GM23338 (cell line): ENCODE measurements around the gene PIBF1. TPM values are rescaled to one million over a fixed set of nuclear protein-coding genes. Genes with fewer than 3 reads are reported as not detected.

Experiments used
- ATAC-seq: fragments of 200-7000 bp; cut with Tn5 transposase; 3 replicates; pipeline ENCODE4 v1.9.1; 2020
- DNase-seq: peaks from one replicate; pipeline ENCODE4 v3.0.0-alpha.2; 2015; ENCODE audit warnings: low spot score
- H2AFZ ChIP-seq: fragments of 200-600 bp; sonication (generic); 2 replicates; pipeline ENCODE4 v1.8.0; 2016; ENCODE audit warnings: antibody characterized with exemption, mild to moderate bottlenecking, moderate library complexity
- H3F3A ChIP-seq: fragments of 200-600 bp; sonication (generic); replicated peaks from 2 replicates; pipeline ENCODE4 v1.8.0; 2017; ENCODE audit warnings: antibody characterized with exemption, mixed run types, low read depth
- H3K27ac ChIP-seq: fragments of 200-600 bp; sonication (generic); 2 replicates; pipeline ENCODE4 v1.6.1; 2016; ENCODE audit warnings: low read depth
- H3K27me3 ChIP-seq: fragments of 200-600 bp; sonication (generic); 2 replicates; pipeline ENCODE4 v1.8.0; 2016; ENCODE audit warnings: mild to moderate bottlenecking, mixed run types, moderate library complexity; ENCODE audit not compliant: insufficient read depth
- H3K36me3 ChIP-seq: fragments of 200-600 bp; sonication (generic); 2 replicates; pipeline ENCODE4 v1.8.0; 2016; ENCODE audit warnings: mild to moderate bottlenecking; ENCODE audit not compliant: insufficient read depth
- H3K4me1 ChIP-seq: fragments of 200-600 bp; sonication (generic); 2 replicates; pipeline ENCODE4 v1.8.0; 2016; ENCODE audit warnings: mild to moderate bottlenecking, moderate library complexity; ENCODE audit not compliant: insufficient read depth
- H3K4me2 ChIP-seq: fragments of 200-600 bp; sonication (generic); 2 replicates; pipeline ENCODE4 v1.7.1; 2017; ENCODE audit warnings: mixed run types
- H3K4me3 ChIP-seq: fragments of 200-600 bp; sonication (generic); 2 replicates; pipeline ENCODE4 v1.6.1; 2016; ENCODE audit warnings: mixed run types
- H3K79me2 ChIP-seq: fragments of 200-600 bp; sonication (generic); replicated peaks from 2 replicates; pipeline ENCODE4 v1.8.0; 2017; ENCODE audit warnings: mild to moderate bottlenecking; ENCODE audit not compliant: insufficient read depth
- H3K9me2 ChIP-seq: fragments of 200-600 bp; sonication (generic); 2 replicates; pipeline ENCODE4 v1.8.0; 2017; ENCODE audit not compliant: insufficient read depth
- H4K20me1 ChIP-seq: fragments of 200-600 bp; sonication (generic); replicated peaks from 2 replicates; pipeline ENCODE4 v1.8.0; 2017; ENCODE audit warnings: mild to moderate bottlenecking; ENCODE audit not compliant: insufficient read depth
- H3K27ac Mint-ChIP-seq: 2 replicates; pipeline ENCODE4 v1.8.0; 2020; ENCODE audit warnings: inconsistent platforms, mild to moderate bottlenecking, moderate library complexity, mixed read lengths
- H3K27me3 Mint-ChIP-seq: 3 replicates; pipeline ENCODE4 v1.8.0; 2022; ENCODE audit warnings: low read depth, mild to moderate bottlenecking, moderate library complexity, mixed read lengths, inconsistent platforms; ENCODE audit not compliant: insufficient read depth, poor library complexity
- H3K36me3 Mint-ChIP-seq: 3 replicates; pipeline ENCODE4 v1.8.0; 2021; ENCODE audit warnings: low read depth, mild to moderate bottlenecking, inconsistent platforms, moderate library complexity, mixed read lengths
- H3K4me1 Mint-ChIP-seq: 3 replicates; pipeline ENCODE4 v1.8.0; 2020; ENCODE audit warnings: mild to moderate bottlenecking, inconsistent platforms, mixed read lengths
- H3K4me3 Mint-ChIP-seq: 3 replicates; pipeline ENCODE4 v1.8.0; 2021; ENCODE audit warnings: moderate library complexity, mild to moderate bottlenecking, inconsistent platforms, mixed read lengths
- H3K9me3 Mint-ChIP-seq: 3 replicates; pipeline ENCODE4 v1.8.0; 2020; ENCODE audit warnings: moderate library complexity, mild to moderate bottlenecking, inconsistent platforms, mixed read lengths
- EZH2phosphoT487 ChIP-seq: fragments of 200-600 bp; sonication (generic); IDR thresholded peaks from one replicate; pipeline ENCODE4 v1.8.1; 2018; ENCODE audit warnings: antibody characterized with exemption; ENCODE audit not compliant: unreplicated experiment
- JUNB ChIP-seq: IDR thresholded peaks from one replicate; pipeline ENCODE4 v1.6.1; 2016; ENCODE audit warnings: antibody characterized with exemption; ENCODE audit not compliant: unreplicated experiment
- NANOG ChIP-seq: IDR thresholded peaks from 2 replicates; pipeline ENCODE4 v1.6.1; 2016; ENCODE audit warnings: antibody characterized with exemption, borderline replicate concordance
- STAT1 ChIP-seq: IDR thresholded peaks from one replicate; pipeline ENCODE4 v1.6.1; 2016; ENCODE audit warnings: antibody characterized with exemption; ENCODE audit not compliant: unreplicated experiment
- ZNF114 ChIP-seq: fragments of 250-450 bp; sonication (Bioruptor Pico); IDR thresholded peaks from 2 replicates; pipeline ENCODE4 v1.5.0; 2020; ENCODE audit warnings: mild to moderate bottlenecking, moderate library complexity
- polyA plus RNA-seq: library from polyadenylated mRNA; unstranded; fragments of >200 nt; fragmentation: Nextera tagmentation; extraction: Ambion mirVana; gene quantifications from 2 replicates; pipeline ENCODE4 v1.2.1, GENCODE V29; 2016
- total RNA-seq: library from RNA; depleted of rRNA; stranded (reverse); fragments of >200 nt; shearing (Covaris generic); gene quantifications from 2 replicates; pipeline ENCODE4 v1.2.3, GENCODE V29; 2014
- TF ChIP-seq, protein P1 (sequence below): IDR thresholded peaks from one replicate; pipeline ENCODE4 v1.6.1; 2018; ENCODE audit warnings: antibody characterized with exemption; ENCODE audit not compliant: unreplicated experiment
- TF ChIP-seq, protein P2 (sequence below), 2 experiments: fragments of 200-600 bp in 1 of 2; sonication (generic) in 1 of 2; conservative IDR thresholded peaks; 2 replicates each; pipeline versions ENCODE4 v1.5.1 to v1.6.1; 2016 to 2017; ENCODE audit warnings: antibody characterized with exemption in 2 of 2, low read depth in 2 of 2, mild to moderate bottlenecking in 2 of 2, moderate library complexity in 1 of 2
- TF ChIP-seq, protein P3 (sequence below): IDR thresholded peaks from 2 replicates; pipeline ENCODE4 v1.6.1; 2016; ENCODE audit warnings: antibody characterized with exemption
- TF ChIP-seq, protein P4 (sequence below): fragments of 250-450 bp; sonication (Bioruptor Pico); IDR thresholded peaks from 2 replicates; pipeline ENCODE4 v1.5.0; 2020; ENCODE audit warnings: mild to moderate bottlenecking, moderate library complexity

Gene PIBF1
- total and polyA plus RNA-seq, 2 experiments from 2014 or later, result 14.9 to 22.6 TPM

DNA sequence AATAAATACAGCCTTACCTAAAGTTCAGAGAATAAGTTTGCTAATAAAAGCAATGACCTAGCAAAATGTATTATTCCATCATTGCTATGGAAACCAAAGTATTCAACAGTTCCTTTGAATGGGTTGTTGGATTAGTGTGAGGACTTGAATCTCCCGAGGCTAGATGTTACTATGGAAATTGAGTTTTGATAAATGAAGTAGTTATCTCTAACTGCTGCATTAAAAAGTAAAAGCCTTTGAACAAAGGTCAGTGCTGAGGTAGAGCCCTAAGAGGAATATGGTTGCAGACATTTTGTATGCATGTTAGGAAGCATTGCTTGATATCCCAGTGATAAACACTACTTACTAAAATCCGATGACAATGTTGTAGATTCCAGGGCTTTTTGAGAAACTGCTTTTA, 283.1 kb downstream of the PIBF1 start (continued):
- TF ChIP-seq, protein P1, sequence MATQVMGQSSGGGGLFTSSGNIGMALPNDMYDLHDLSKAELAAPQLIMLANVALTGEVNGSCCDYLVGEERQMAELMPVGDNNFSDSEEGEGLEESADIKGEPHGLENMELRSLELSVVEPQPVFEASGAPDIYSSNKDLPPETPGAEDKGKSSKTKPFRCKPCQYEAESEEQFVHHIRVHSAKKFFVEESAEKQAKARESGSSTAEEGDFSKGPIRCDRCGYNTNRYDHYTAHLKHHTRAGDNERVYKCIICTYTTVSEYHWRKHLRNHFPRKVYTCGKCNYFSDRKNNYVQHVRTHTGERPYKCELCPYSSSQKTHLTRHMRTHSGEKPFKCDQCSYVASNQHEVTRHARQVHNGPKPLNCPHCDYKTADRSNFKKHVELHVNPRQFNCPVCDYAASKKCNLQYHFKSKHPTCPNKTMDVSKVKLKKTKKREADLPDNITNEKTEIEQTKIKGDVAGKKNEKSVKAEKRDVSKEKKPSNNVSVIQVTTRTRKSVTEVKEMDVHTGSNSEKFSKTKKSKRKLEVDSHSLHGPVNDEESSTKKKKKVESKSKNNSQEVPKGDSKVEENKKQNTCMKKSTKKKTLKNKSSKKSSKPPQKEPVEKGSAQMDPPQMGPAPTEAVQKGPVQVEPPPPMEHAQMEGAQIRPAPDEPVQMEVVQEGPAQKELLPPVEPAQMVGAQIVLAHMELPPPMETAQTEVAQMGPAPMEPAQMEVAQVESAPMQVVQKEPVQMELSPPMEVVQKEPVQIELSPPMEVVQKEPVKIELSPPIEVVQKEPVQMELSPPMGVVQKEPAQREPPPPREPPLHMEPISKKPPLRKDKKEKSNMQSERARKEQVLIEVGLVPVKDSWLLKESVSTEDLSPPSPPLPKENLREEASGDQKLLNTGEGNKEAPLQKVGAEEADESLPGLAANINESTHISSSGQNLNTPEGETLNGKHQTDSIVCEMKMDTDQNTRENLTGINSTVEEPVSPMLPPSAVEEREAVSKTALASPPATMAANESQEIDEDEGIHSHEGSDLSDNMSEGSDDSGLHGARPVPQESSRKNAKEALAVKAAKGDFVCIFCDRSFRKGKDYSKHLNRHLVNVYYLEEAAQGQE, result no peak
- TF ChIP-seq STAT1 (no peak), JUNB (no peak)
- TF ChIP-seq, protein P2, sequence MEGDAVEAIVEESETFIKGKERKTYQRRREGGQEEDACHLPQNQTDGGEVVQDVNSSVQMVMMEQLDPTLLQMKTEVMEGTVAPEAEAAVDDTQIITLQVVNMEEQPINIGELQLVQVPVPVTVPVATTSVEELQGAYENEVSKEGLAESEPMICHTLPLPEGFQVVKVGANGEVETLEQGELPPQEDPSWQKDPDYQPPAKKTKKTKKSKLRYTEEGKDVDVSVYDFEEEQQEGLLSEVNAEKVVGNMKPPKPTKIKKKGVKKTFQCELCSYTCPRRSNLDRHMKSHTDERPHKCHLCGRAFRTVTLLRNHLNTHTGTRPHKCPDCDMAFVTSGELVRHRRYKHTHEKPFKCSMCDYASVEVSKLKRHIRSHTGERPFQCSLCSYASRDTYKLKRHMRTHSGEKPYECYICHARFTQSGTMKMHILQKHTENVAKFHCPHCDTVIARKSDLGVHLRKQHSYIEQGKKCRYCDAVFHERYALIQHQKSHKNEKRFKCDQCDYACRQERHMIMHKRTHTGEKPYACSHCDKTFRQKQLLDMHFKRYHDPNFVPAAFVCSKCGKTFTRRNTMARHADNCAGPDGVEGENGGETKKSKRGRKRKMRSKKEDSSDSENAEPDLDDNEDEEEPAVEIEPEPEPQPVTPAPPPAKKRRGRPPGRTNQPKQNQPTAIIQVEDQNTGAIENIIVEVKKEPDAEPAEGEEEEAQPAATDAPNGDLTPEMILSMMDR (conservative IDR thresholded peaks at IDR 0.05; ENCODE audit: low read depth in 2 of 2), result no peak

DNA sequence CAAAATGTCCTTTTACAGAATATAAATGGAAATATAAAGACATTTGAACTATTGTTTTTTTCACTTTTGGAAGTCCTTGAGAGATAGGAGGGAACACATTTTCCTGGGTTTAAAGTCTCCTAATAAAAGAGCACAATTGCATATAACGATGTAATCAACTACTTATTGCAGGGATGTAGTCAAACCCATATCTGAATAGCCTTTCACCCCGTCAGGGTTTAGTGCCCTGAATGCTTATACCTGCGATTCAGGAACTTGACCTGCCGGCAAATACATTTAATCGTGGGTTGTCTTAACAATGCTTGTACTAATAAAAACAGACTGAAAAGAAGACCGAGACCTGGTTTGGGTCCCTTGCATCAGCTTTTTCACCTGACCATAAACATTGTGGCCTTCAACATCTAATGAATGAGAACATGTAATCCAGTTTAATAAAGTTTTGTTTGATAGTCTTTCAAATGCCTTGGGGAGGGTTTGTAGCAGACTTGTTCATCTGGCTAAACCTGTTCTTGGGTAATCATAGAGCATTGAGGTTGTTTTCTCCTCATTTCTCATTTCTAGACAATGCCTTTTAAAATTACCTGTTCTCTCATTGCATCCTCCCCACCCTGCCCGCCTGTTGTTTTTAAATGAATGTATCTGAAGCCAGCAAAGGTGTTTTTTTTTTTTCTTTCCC, 283.9 kb downstream of the PIBF1 start:
- H3K9me3 Mint-ChIP-seq, result no peaks in the 10 kb centered on the region
- Histone ChIP-seq H3K27me3 (peaks cover 31% of the 10 kb centered on the region), H3K27ac (no peak overlapping the region), H2AFZ (no peak overlapping the region), H3K4me2 (no peak overlapping the region), H3F3A (no peaks in the 10 kb centered on the region), H3K4me1 (peaks cover 41% of the 10 kb centered on the region), H4K20me1 (no peaks in the 10 kb centered on the region), H3K36me3 (no peaks in the 10 kb centered on the region), H3K9me2 (no peaks in the 10 kb centered on the region), H3K79me2 (no peaks in the 10 kb centered on the region), H3K4me3 (no peak overlapping the region)
- H3K36me3 Mint-ChIP-seq, result peaks cover 4% of the 10 kb centered on the region; the same call in 2 of the 3 replicates
- DNase-seq (peak; percentile 18), ATAC-seq (no peak)
- H3K4me3 Mint-ChIP-seq, result no peak overlapping the region
- H3K27ac Mint-ChIP-seq, result no peak overlapping the region
- peaks cover 20% of the 10 kb centered on the region for H3K27me3 Mint-ChIP-seq
- H3K4me1 Mint-ChIP-seq, result peaks cover 42% of the 10 kb centered on the region
- TF ChIP-seq, protein P3, sequence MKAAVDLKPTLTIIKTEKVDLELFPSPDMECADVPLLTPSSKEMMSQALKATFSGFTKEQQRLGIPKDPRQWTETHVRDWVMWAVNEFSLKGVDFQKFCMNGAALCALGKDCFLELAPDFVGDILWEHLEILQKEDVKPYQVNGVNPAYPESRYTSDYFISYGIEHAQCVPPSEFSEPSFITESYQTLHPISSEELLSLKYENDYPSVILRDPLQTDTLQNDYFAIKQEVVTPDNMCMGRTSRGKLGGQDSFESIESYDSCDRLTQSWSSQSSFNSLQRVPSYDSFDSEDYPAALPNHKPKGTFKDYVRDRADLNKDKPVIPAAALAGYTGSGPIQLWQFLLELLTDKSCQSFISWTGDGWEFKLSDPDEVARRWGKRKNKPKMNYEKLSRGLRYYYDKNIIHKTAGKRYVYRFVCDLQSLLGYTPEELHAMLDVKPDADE, result no peak
- no peak for TF ChIP-seq JUNB
- TF ChIP-seq, protein P4, sequence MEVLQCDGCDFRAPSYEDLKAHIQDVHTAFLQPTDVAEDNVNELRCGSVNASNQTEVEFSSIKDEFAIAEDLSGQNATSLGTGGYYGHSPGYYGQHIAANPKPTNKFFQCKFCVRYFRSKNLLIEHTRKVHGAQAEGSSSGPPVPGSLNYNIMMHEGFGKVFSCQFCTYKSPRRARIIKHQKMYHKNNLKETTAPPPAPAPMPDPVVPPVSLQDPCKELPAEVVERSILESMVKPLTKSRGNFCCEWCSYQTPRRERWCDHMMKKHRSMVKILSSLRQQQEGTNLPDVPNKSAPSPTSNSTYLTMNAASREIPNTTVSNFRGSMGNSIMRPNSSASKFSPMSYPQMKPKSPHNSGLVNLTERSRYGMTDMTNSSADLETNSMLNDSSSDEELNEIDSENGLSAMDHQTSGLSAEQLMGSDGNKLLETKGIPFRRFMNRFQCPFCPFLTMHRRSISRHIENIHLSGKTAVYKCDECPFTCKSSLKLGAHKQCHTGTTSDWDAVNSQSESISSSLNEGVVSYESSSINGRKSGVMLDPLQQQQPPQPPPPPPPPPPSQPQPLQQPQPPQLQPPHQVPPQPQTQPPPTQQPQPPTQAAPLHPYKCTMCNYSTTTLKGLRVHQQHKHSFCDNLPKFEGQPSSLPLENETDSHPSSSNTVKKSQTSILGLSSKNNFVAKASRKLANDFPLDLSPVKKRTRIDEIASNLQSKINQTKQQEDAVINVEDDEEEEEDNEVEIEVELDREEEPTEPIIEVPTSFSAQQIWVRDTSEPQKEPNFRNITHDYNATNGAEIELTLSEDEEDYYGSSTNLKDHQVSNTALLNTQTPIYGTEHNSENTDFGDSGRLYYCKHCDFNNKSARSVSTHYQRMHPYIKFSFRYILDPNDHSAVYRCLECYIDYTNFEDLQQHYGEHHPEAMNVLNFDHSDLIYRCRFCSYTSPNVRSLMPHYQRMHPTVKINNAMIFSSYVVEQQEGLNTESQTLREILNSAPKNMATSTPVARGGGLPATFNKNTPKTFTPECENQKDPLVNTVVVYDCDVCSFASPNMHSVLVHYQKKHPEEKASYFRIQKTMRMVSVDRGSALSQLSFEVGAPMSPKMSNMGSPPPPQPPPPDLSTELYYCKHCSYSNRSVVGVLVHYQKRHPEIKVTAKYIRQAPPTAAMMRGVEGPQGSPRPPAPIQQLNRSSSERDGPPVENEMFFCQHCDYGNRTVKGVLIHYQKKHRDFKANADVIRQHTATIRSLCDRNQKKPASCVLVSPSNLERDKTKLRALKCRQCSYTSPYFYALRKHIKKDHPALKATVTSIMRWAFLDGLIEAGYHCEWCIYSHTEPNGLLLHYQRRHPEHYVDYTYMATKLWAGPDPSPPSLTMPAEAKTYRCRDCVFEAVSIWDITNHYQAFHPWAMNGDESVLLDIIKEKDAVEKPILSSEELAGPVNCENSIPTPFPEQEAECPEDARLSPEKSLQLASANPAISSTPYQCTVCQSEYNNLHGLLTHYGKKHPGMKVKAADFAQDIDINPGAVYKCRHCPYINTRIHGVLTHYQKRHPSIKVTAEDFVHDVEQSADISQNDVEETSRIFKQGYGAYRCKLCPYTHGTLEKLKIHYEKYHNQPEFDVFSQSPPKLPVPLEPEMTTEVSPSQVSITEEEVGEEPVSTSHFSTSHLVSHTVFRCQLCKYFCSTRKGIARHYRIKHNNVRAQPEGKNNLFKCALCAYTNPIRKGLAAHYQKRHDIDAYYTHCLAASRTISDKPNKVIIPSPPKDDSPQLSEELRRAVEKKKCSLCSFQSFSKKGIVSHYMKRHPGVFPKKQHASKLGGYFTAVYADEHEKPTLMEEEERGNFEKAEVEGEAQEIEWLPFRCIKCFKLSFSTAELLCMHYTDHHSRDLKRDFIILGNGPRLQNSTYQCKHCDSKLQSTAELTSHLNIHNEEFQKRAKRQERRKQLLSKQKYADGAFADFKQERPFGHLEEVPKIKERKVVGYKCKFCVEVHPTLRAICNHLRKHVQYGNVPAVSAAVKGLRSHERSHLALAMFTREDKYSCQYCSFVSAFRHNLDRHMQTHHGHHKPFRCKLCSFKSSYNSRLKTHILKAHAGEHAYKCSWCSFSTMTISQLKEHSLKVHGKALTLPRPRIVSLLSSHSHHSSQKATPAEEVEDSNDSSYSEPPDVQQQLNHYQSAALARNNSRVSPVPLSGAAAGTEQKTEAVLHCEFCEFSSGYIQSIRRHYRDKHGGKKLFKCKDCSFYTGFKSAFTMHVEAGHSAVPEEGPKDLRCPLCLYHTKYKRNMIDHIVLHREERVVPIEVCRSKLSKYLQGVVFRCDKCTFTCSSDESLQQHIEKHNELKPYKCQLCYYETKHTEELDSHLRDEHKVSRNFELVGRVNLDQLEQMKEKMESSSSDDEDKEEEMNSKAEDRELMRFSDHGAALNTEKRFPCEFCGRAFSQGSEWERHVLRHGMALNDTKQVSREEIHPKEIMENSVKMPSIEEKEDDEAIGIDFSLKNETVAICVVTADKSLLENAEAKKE (CRISPR knock-in tag), result no peak
- TF ChIP-seq ZNF114, result no peak
- TF ChIP-seq NANOG, result no peak
- TF ChIP-seq EZH2phosphoT487, result no peak
- TF ChIP-seq, protein P2 (conservative IDR thresholded peaks at IDR 0.05; ENCODE audit: low read depth in 2 of 2), result no peak
